ENCODE data around the gene CD1D.

- TF ChIP-seq POLR2A (IDR thresholded peaks at IDR 0.05), result no peak
- TF ChIP-seq, protein P1, sequence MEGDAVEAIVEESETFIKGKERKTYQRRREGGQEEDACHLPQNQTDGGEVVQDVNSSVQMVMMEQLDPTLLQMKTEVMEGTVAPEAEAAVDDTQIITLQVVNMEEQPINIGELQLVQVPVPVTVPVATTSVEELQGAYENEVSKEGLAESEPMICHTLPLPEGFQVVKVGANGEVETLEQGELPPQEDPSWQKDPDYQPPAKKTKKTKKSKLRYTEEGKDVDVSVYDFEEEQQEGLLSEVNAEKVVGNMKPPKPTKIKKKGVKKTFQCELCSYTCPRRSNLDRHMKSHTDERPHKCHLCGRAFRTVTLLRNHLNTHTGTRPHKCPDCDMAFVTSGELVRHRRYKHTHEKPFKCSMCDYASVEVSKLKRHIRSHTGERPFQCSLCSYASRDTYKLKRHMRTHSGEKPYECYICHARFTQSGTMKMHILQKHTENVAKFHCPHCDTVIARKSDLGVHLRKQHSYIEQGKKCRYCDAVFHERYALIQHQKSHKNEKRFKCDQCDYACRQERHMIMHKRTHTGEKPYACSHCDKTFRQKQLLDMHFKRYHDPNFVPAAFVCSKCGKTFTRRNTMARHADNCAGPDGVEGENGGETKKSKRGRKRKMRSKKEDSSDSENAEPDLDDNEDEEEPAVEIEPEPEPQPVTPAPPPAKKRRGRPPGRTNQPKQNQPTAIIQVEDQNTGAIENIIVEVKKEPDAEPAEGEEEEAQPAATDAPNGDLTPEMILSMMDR (IDR thresholded peaks at IDR 0.05), result no peak
Measured at GRCh38 chr1:158177700-158178450, 2.8 kb upstream of the CD1D start.
